Thoracic aorta (tissue), 2 donors: Measurements from ENCODE around the gene DCDC2C. TPM values are rescaled to one million over a fixed set of nuclear protein-coding genes. Genes with fewer than 3 reads are reported as not detected.

ENCODE experiments used
- ATAC-seq: fragments of 150-250 bp; one replicate; pipeline ENCODE4 v1.8.0; 2017; ENCODE audit warnings: low read depth; ENCODE audit not compliant: insufficient number of reproducible peaks, low FRiP score
- DNase-seq: peaks from one replicate; pipeline ENCODE4 v3.0.0-alpha.2; 2020; ENCODE audit warnings: low spot score
- H3K27ac ChIP-seq, 2 donors: fragments of 200-600 bp; sonication (generic); 1 replicate in 1 of 2; 2 replicates in 1 of 2; pipeline ENCODE4 v1.5.1; 2016; ENCODE audit warnings: mild to moderate bottlenecking in 2 of 2, moderate library complexity in 2 of 2
- H3K27me3 ChIP-seq: fragments of 200-600 bp; sonication (generic); replicated peaks from 2 replicates; pipeline ENCODE4 v1.6.0; 2016; ENCODE audit warnings: mild to moderate bottlenecking; ENCODE audit not compliant: insufficient read depth
- H3K36me3 ChIP-seq: fragments of 200-600 bp; sonication (generic); one replicate; pipeline ENCODE4 v1.5.1; 2016
- H3K4me1 ChIP-seq, 2 donors: fragments of 200-600 bp; sonication (generic); 1 replicate in 1 of 2; 2 replicates in 1 of 2; pipeline versions ENCODE4 v1.5.1 to v1.6.0; 2016; ENCODE audit warnings: low read depth in 2 of 2, mild to moderate bottlenecking in 1 of 2; ENCODE audit not compliant: control insufficient read depth in 1 of 2
- H3K4me3 ChIP-seq: fragments of 200-600 bp; sonication (generic); 2 replicates; pipeline ENCODE4 v1.5.1; 2016; ENCODE audit warnings: mild to moderate bottlenecking
- H3K9me3 ChIP-seq: fragments of 200-600 bp; sonication (generic); 2 replicates; pipeline ENCODE4 v1.5.1; 2016
- CTCF ChIP-seq: fragments of 200-600 bp; sonication (generic); IDR thresholded peaks from one replicate; pipeline ENCODE4 v1.5.1; 2019; ENCODE audit warnings: antibody characterized with exemption
- total RNA-seq, 2 donors: library from RNA; depleted of rRNA; stranded (reverse); fragments of >200 nt; gene quantifications; one replicate each; pipeline versions ENCODE4 v1.1.0 to v1.2.3, GENCODE V29; 2016

DCDC2C gene
- total RNA-seq, 2 donors from 2014 or later: 6.6 to 13.1 TPM

- DNase-seq (no peak), ATAC-seq (no peak)
- Histone ChIP-seq H3K27ac (no peak overlapping the region), H3K27me3 (no peaks in the 10 kb centered on the region), H3K4me3 (no peak overlapping the region), H3K36me3 (no peaks in the 10 kb centered on the region), H3K4me1 (no peaks in the 10 kb centered on the region), H3K9me3 (no peaks in the 10 kb centered on the region)
- no peak for TF ChIP-seq CTCF
Observed at GRCh38 chr2:3745920-3746319, 42.5 kb downstream of the DCDC2C start.

DNA sequence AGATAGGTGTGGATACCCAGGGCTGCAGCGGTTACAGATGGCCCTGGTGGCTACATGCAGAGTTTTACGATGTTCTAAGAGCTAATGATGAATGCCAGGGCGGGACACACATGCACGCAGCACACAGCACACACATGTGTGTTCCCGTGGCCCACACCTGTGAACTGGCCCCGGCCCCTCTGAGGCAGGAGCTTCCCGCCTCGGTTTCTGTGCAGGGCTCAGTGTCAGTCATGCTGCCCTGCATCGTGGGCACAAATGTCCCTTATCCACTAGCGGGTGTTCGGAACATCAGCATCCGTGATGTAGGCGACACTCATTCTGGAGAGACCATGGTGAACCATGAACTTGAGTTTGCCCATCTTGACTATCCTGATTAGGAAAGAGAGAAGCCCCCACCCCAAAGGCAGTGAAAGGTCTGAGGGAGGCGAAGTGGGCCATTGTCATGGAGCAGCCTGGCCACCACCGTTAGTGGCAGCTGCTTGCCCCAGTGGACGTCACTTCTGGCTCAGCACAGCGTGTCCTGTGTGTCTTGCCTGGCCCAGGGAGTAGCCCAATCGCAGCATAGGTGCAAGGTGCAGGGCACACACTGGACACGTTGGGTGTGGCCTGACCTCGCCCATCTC lies 43.8 kb downstream of the DCDC2C start:
- H3K36me3 ChIP-seq: no peaks in the 10 kb centered on the region
- H3K9me3 ChIP-seq: no peaks in the 10 kb centered on the region
- no peak for ATAC-seq
- no peaks in the 10 kb centered on the region for H3K4me1 ChIP-seq
- H3K27ac ChIP-seq: no peak overlapping the region
- no peak overlapping the region for H3K4me3 ChIP-seq
- DNase-seq: no peak
- no peak for TF ChIP-seq CTCF
- no peaks in the 10 kb centered on the region for H3K27me3 ChIP-seq

GRCh38 chr2:3747826-3748225 lies 44.5 kb downstream of the DCDC2C start:
- TF ChIP-seq CTCF: no peak
- Histone ChIP-seq H3K36me3 (no peaks in the 10 kb centered on the region), H3K4me3 (no peak overlapping the region), H3K9me3 (no peaks in the 10 kb centered on the region), H3K27ac (no peak overlapping the region), H3K4me1 (no peaks in the 10 kb centered on the region), H3K27me3 (no peaks in the 10 kb centered on the region)
- DNase-seq (no peak), ATAC-seq (no peak)

- Histone ChIP-seq H3K4me1 (no peaks in the 10 kb centered on the region), H3K27ac (no peak overlapping the region), H3K4me3 (no peak overlapping the region), H3K27me3 (no peaks in the 10 kb centered on the region), H3K9me3 (no peaks in the 10 kb centered on the region), H3K36me3 (no peaks in the 10 kb centered on the region)
- ATAC-seq: no peak
- no peak for TF ChIP-seq CTCF
- DNase-seq: no peak
Observed at GRCh38 chr2:3749201-3749600, 45.8 kb downstream of the DCDC2C start.

- no peaks in the 10 kb centered on the region for H3K4me1 ChIP-seq
- TF ChIP-seq CTCF: no peak
- no peak overlapping the region for H3K27ac ChIP-seq
- H3K27me3 ChIP-seq: no peaks in the 10 kb centered on the region
- H3K9me3 ChIP-seq: no peaks in the 10 kb centered on the region
- no peak overlapping the region for H3K4me3 ChIP-seq
- DNase-seq (no peak), ATAC-seq (no peak)
- no peaks in the 10 kb centered on the region for H3K36me3 ChIP-seq
Observed at GRCh38 chr2:3751251-3751650, 47.9 kb downstream of the DCDC2C start.
